Hindlimb muscle (tissue), 1 donor: ENCODE data around the gene LANCL2. TPM values are rescaled to one million over a fixed set of nuclear protein-coding genes. Genes with fewer than 3 reads are reported as not detected.
"Not testable (repeated sequence)": the region's sequence is repeated elsewhere in the genome, so short reads cannot be mapped to it uniquely, and the experiment has no call there.

Experiments
- DNase-seq: peaks from one replicate; pipeline ENCODE4 v3.0.0-alpha.2; 2013
- polyA plus RNA-seq: library from polyadenylated mRNA; unstranded; fragments of 120-200 nt; gene quantifications from one replicate; pipeline ENCODE4 v1.2.1, GENCODE V29; 2013; ENCODE audit not compliant: insufficient read length

The LANCL2 gene
- polyA plus RNA-seq, 1 donor = 20.5 TPM

DNA sequence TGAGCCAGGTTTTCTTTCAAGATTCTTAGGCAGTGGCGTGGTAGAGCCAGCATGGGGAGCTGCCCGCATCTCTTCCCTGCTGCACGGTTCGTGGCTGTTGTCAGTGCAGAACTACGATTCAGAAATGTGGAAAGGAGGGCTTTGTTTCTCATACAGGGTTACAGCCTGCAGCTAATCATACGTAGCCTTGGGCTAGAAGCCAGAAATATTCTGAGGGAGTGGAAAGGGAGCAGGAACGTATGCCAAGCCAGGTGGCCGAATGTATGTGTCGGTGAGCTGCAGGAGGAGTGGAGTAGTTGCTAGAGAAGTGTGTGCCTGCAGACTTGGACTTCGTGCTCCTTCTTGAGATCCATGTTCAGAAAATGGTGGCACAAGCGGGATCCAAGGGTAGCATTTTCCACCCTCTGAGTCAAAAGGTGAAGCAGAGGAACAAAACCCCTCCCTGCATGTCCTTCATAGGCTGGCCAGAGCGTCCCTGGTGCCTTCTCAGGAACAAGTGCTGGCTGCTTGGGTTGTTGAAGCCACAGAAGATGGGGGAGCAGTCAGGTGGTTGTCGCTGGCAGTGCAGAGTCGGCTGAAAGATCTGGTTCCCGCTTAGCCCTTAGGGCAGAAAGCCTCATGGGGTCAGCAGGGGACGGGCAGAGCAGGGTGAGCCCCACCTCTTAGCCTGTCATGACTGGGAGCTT, 40.9 kb downstream of the LANCL2 start:
- no peak for DNase-seq

DNA sequence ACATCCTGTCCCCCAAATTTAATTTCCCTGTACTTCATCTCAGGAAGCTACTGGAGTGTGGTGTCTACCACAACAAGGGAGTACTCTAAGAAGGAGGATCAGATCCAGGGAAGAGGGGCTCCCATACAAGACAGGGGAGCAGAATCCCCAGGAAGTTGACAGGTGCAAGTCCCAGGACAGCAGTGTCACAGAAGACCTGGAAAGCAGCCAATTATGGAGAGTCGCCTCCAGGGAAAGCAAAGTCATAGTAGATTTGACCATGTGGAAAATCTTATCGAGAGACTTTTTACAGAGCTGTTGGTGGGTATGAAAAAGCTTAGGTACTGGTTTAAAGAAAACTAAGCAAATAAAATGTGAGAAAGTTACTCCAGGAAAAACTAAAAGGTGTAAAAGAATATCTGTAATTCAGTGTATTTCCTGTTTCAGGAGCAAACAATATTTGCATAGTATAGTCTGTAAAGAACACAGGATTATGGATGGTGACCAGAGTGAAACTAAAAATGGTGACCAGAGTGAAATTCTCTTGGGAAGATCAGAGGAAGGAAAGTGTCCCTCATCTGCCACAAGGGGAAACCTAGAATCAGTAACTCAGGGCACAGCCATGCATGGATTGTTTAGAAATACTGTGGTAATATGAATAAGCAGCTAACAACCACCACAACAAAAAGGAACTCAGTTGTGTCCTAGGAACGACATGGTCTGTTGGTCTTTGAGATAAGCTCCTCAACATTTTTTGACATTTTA, 44.5 kb downstream of the LANCL2 start:
- DNase-seq = no peak

DNA sequence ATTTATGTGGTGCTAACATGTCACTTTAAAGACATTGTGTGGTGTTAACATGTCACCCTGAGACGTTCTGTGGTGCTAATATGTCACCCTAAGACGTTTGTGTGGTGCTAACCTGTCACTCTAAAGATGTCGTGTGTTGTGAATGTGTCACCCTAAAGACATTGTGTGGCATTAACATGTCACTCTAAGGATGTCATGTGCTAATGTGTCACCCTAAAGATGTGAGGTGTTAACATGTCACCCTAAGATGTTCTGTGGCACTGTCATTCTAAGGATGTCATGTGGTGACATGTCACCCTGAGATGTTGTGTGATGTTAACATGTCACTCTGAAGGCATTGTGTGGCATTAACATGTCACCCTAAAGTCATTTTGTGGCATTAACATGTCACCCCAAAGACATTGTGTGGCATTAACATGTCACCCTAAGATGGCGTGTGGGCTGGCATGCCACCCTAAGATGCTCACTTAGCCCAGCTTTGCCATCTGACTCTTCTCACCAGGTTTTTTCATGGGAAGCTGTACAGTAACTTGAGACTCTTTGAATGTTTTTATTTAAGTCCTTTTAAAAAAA, 45.6 kb downstream of the LANCL2 start:
- no peak for DNase-seq

DNA sequence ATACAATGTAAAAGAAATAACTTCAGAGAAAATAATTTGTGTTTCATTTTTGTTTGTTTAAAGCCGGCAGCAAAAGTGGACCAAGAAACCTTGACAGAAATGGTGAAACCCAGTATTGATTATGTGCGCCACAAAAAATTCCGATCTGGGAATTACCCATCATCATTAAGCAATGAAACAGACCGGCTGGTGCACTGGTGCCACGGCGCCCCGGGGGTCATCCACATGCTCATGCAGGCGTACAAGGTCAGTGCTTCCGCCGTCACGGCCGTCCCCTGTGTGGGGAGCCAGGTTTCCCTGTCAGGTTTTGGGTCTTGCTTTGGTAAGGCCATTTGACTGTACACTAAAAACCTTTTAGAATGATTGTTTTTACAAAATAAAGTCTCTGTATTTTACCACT, 46.7 kb downstream of the LANCL2 start:
- no peak for DNase-seq

DNA sequence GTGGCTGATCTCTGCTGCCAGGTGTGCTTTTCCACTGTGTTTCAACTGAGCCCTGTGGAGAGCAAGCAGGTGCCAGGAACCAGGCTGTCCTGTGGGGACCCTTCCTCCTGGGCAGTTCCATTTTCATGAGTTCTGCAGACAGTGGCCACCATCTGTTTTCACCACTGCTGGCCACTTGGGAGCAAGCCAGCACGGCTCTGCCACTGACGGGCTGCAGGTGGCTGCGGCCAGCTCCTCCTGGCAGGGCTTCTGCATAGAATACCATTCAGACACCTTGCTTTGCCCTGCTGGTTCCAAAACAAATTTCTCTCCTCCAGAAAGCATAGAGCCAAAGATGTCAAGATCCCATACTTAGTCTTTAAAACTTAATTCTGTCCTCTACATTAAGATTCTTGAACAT, 48.3 kb downstream of the LANCL2 start:
- DNase-seq = no peak

DNA sequence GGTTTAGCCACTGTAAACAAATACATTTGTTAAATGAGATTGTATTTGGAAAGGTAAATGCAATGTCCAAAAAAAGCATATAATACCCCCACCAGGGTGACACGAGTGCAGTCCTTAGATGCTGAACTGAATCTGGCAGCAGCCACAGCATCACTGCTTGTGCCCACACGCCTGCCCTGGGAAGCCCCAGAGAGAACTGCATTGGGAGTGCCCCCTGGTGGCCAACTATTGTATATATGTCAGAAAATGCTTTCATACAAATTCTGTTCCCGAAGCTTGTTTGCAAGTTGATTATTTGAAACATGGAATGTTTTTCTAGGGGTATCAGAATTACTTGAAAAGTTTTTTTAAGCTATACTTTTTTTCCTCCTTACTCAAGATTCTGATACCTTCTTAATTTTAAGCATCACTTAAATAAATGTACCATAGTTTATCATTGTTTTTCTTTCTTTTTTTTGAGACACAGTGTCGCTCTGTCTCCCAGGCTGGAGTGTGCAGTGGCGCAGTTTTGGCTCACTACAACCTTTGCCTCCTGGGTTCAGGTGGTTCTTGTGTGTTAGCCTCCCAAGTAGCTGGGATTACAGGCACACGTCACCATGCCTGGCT, 50.1 kb downstream of the LANCL2 start:
- peak; percentile 59 for DNase-seq

DNA sequence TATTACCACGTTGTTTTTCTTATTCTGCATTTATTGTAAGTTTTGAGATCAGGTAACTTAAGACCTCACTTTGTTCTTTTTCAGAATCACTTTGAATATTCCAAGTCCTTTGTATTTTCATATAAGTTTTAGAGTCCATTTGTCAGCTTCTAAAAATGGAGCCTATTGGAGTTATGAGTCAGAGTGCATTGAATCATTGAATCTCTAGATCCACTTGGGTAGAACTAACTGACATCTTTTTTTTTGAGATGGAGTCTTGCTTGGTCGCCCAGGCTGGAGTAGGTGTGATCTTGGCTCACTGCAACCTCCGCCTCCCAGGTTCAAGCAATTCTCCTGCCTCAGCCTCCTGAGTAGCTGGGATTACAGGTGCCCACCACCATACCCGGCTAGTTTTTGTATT, 52.3 kb downstream of the LANCL2 start:
- DNase-seq = not testable (repeated sequence)

DNA sequence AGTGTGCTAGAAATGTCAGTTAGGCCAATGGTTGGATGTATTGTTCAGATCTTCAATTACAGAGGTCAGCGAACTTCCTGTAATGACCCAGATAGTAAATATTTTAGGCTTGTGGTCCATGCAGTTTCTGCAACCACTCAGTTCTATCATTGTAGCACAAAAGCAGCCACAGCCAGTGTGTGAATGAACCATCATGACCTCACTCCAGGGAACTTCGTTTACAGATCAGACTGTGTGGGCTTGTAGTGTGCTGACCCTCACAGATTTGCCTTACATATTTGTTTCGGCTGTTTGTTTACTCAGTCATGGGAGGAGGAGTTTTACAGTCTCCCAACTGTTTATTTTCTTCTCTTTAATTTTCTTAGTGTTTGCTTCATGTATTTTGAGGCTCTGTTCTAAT, 55.4 kb downstream of the LANCL2 start:
- DNase-seq = no peak

DNA sequence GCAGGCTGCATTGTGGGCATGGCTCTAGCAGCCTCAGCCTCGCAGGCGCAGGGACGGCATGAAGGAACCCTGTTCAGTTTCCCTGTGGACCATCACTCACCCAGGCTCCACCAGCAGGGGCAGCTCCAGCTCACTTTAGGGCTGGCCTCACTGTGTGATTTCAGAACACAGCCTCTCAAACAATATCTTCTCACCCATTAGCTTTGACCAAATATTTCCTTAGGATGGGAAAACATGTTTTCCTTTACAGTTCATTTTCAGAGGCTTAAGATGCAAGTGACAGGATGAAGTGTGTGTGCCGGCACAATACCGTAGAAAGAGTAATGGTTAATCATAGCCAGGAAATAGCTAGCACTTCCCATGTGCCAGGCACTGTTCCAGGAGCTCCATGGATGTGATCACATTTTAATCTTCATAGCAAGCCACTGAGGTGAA, 58.2 kb downstream of the LANCL2 start:
- DNase-seq = no peak

DNA sequence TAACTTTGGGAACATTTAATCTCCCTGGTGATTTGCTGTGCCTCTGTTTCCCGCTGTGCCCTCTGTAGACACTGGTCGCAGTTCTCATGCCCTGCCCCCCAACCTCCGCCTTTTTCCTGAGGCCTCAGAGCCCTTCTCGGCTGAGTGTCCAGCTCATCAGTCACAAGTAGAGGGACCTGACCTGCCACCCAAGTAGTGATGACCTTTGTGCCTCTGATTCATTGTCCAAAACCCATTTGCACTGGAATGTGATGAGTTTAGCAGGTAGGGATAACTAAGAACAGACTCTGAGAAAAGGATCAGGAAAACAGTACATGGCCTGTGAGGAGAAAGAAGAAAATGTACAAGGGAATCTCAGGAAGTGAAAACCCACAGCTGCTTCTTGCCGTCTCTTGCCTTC, 58.8 kb downstream of the LANCL2 start:
- DNase-seq = no peak

DNA sequence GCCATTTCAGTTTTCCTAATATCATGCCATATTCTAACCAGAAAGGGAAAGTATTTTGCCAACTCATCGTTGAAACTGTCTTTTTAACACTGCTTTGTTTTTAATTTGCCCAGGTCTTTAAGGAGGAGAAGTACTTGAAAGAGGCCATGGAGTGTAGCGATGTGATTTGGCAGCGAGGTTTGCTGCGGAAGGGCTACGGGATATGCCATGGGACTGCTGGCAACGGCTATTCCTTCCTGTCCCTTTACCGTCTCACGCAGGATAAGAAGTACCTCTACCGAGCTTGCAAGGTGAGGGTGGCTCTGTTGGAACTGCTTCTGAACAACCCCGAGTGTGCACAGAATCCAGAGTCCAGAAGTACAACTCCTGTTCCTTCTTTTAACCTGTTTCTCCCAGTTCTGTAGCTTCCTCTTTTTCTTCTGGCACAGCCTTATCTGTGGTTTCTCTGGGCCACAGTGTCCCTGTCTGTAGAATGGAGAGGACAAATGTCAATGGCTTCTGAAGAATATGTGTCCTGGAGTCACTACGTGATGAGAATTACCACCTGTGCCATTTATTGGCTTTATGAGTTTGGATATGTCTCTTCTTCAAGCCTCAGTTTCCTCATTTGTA, 60.1 kb downstream of the LANCL2 start:
- DNase-seq = no peak

DNA sequence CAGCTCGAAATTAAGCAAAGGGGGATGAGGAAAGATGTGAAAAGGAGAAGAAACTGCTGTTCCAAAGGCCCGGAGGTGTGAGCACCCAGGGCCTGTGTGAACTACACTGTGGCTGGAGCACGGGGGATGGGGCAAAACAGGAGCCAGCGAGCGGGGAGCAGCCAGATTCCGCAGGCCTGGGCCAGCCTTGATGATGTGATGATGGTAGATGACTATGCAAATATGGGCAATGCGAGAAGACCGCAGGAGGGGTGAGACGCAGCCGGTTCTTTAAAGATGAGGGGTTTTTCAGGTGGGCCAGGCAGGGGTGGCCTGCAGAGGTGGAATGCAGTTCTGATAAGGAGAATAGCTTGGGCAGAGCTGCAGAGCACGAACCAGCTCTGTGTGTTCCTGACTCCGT, 61.5 kb downstream of the LANCL2 start:
- no peak for DNase-seq

DNA sequence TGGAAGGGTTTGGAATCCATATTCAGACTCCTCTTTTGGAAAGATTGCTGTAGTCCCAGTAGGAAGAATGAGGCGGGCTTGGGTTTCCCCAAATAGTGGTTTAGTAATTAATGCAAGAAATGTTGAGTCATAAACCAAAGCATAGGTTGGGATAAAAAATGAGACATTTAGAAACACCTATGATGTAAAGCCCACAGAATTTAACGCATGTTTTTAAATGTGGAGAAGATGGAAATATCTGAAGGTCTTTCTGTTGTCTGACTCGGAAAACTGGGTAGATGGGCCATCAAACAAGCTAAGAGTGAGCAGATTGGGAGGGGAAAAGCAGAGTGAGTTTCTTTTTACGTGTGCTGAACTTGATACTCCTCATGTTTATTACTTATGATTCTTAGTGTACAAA, 62.2 kb downstream of the LANCL2 start:
- no peak for DNase-seq

DNA sequence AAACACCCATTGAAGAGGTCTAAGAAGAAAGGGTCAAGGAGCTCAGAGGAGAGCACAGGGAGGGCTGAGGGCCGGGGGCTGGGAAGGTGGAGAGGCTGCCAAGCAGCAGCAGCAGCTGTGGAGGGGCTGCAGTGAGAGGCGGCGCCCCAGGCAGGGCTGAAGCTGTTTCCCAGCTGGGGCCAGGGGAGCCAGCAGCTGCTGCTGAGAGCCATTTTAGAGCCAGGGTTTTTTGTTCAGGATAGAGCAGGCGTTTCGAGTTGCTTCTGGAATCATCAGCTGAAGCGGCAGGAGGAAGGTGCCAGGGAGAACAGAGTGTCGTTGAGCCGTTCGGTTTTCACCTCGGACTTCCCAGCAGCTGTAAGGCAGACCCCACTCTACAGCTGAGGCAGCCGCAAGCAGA, 62.7 kb downstream of the LANCL2 start:
- peak; percentile 69 for DNase-seq

DNA sequence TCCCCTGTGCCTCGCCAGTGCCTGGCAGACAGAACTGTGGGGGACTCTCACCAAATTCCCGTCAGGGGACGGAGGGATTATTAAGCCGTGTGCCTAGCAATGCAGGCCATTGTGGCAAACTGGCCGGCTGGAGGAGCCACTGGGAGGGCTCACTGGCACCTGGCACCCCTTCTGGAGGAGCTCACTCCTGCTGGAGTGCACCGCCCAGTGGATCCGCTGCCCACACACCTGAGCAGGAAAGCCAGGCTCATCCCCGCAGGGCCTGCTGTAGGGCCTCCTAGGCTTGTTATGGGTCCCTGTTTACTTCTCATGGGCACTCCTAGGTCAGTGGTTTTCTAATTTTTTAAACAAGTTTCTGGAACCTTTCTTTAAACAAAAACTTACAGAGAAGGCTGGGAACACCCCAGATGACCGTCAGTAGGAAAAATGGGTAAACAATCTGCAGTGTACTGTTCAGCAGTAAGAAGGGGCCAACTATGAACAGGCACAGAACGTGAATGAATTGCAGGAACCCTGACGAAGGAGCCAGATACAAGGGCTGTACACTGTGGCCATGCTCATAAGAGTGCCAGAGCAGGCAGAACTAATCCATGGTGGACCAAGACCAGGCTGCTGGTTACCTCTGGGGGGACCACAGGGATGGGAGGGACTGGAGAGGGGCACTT, 64.8 kb downstream of the LANCL2 start:
- DNase-seq = no peak

DNA sequence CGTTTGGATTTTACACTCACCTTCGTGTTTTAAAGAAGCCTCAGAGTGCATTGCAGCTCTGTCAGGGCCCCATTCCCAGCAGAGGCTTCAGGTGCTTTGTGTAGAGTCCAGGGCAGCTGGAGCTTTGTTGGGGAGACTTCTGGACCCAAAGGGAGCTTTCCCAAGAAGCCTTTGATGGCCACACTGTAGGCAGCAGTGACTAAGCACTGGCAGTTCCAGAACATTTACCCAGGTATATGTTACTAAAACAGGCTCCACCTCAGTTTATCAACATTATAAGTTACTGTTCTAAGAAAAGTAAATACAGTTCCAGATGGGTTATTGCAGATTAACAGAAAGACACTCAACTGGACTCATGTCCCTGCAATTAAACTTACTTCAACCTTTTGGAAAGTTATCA, 66.8 kb downstream of the LANCL2 start:
- DNase-seq = no peak

DNA sequence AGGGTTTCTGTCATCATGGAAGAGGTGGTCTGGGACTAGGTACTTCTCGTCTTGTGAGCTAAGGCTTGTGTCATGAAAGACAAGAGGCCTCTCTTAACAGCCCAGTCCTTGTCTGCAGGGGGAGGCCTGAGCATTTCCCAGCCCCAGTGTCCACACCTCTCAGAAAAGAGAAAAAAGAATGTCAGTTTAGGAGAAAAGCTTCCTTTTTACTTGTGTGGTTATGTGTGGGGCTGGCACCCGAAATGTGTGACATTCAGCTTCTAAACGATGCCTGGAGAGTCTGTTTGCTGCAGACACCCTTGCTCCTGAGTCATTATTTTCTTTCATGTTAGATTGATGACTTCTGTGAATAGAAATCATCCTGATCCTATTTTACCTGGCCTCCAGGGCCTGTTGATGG, 67.4 kb downstream of the LANCL2 start:
- DNase-seq = no peak

DNA sequence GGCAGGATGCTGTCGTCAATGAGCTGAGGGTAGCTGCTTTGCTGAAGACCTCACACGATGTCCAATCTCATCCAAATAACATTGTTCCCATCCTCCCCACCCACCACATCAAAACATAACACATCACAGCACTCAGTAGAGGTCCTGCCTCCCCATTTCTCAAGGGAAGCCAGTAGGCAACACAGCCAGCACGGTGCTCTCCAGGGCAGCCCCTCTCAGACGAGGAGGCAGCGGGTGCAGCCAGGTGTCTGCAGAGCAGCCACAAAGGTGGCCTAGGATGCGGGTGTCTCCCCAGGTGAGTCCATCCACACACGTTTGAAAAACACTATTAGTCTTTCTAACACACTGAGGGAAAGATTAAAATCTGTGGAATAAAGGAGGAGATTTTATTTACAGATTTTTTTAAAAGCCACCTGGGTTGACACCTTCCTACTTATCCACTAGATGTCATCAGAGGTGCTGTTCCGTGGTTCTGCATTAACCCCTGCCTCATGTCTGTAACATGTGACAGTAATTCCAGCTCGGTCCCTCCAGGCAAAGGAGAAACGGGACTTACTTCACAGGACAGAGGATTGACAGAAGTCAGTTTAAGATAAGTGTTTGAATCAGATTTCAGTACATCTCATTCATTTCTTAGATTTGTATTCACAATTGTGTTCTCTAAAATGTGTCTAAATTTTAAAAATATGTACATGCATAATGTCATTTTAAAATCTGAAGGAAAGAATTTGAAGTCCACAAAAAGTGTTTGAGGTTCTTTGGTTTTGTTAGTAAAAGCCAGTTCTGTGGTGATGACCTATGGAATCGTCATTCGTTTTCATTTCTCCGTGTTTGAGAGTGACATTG, 68.0 kb downstream of the LANCL2 start:
- DNase-seq = no peak

DNA sequence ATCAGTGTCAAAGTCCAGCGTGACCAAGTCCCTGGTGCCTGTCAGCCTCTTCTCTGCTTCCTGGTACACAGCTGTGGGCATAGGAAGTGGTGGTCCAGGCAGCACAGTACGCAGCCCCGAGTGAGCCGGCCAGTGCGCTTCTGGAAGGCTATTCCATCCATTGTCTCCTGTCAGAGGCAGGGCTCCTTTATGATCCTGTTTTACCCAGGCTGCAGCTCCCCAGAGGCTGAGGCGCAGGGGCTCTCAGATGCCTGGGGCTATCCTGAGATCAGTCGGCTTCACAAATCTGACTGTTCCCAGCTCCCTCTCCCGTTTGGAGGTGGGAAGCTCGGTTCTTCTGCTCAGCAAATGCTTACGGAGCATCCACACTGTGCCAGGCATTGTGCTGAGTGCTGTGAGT, 70.3 kb downstream of the LANCL2 start:
- DNase-seq = no peak

DNA sequence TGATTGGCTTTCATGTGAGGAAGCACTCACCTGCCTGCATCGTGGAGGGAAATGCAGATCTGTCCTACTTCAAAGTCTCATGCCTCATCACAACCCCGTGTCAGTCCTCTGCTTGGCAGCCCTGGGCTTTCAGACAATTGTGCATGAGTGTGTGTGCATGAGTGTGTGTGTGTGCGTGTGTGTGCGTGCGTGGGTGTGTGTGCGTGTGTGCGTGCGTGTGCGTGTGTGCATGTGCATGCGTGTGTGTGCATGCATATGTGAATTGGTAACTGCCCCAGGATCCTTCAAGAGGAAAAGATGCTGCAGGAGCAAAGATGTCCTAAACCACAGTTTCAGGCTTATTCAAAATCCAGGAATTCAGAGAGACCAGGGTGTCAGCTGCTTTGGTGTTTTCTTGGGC, 71.3 kb downstream of the LANCL2 start:
- DNase-seq = no peak

DNA sequence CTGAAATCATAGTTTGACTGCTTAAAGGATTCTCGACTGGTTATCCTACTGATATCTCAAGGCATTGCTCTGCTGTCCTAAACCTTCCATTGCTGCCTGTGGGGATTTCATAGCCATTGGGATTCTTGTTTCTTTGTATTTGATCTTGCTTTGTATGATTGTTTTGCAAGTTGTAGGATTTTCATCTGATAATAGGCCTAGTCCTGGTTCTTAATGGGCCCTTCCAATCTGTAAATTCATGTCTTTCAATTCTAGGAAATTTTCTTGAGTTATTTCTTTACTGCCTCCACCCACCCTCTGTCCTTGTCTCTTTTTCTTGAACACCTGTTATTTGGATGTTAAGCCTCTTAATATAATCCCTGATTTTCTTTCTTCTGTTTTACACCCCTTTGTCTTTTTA, 72.2 kb downstream of the LANCL2 start:
- no peak for DNase-seq
